ENCODE measurements around the gene CHD5.

CHD5 gene

DNA sequence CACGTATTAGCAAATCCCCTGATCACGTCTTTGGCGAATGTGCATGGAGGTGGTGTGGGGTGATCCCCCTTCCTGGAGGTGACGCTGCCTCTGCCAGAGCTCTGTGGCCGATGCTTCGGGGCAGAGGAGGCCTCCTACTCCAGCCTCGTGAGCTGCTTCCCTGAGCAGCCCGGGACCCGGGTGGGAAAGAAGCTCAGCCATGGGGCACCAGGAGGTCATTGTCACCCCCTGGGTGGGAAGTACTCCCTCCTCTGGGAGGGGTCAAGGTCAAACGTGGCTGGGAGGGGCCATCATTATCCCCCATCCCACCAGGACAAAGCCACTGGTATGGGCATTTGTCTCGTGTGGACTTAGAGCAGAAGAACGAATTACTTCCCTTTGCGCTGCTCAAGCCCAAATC lies 93.8 kb downstream of the CHD5 start:
- Histone ChIP-seq H2AFZ (ENCODE audit: low read depth, low read length) (no peak overlapping the region), H4K20me1 (ENCODE audit: insufficient read depth, low read length) (peaks cover 3% of the 10 kb centered on the region; the same call in 1 of the 2 replicates), H3K27me3 (ENCODE audit: insufficient read depth, low read length, poor library complexity) (no peaks in the 10 kb centered on the region), H3K36me3 (ENCODE audit: insufficient read depth, low read length) (peaks cover 25% of the 10 kb centered on the region), H3K4me1 (ENCODE audit: insufficient read depth, low read length) (no peaks in the 10 kb centered on the region), H3K9ac (ENCODE audit: low read depth, low read length) (no peak overlapping the region), H3K4me3 (ENCODE audit: low read depth in 1 of 2, low read length in 2 of 2) (no peak overlapping the region), H3K4me2 (ENCODE audit: insufficient read depth, low read length) (no peak overlapping the region), H3K27ac (ENCODE audit: low read length) (no peak overlapping the region), H3K9me3 (ENCODE audit: insufficient read depth, low read length, severe bottlenecking) (no peaks in the 10 kb centered on the region), H3K79me2 (ENCODE audit: insufficient read depth, low read length) (no peaks in the 10 kb centered on the region)
- TF ChIP-seq EZH2 (IDR thresholded peaks at IDR 0.05; ENCODE audit: borderline replicate concordance, low read depth, low read length, severe bottlenecking): no peak
- TF ChIP-seq, protein P1, sequence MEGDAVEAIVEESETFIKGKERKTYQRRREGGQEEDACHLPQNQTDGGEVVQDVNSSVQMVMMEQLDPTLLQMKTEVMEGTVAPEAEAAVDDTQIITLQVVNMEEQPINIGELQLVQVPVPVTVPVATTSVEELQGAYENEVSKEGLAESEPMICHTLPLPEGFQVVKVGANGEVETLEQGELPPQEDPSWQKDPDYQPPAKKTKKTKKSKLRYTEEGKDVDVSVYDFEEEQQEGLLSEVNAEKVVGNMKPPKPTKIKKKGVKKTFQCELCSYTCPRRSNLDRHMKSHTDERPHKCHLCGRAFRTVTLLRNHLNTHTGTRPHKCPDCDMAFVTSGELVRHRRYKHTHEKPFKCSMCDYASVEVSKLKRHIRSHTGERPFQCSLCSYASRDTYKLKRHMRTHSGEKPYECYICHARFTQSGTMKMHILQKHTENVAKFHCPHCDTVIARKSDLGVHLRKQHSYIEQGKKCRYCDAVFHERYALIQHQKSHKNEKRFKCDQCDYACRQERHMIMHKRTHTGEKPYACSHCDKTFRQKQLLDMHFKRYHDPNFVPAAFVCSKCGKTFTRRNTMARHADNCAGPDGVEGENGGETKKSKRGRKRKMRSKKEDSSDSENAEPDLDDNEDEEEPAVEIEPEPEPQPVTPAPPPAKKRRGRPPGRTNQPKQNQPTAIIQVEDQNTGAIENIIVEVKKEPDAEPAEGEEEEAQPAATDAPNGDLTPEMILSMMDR (IDR thresholded peaks at IDR 0.05; ENCODE audit: borderline replicate concordance, extremely low read depth, low read length, poor library complexity, severe bottlenecking): no peak
- no peak for ATAC-seq (ENCODE audit: insufficient read depth, low read depth)
- no peak for DNase-seq

GRCh38 chr1:6085666-6086065 lies 94.5 kb downstream of the CHD5 start:
- peaks cover 32% of the 10 kb centered on the region for H3K36me3 ChIP-seq (ENCODE audit: insufficient read depth, low read length)
- no peak overlapping the region for H3K4me3 ChIP-seq (ENCODE audit: low read depth in 1 of 2, low read length in 2 of 2)
- no peak overlapping the region for H3K27ac ChIP-seq (ENCODE audit: low read length)
- H2AFZ ChIP-seq (ENCODE audit: low read depth, low read length): no peak overlapping the region
- no peaks in the 10 kb centered on the region for H3K79me2 ChIP-seq (ENCODE audit: insufficient read depth, low read length)
- no peak for ATAC-seq (ENCODE audit: insufficient read depth, low read depth)
- no peaks in the 10 kb centered on the region for H3K4me1 ChIP-seq (ENCODE audit: insufficient read depth, low read length)
- no peak for TF ChIP-seq EZH2 (IDR thresholded peaks at IDR 0.05; ENCODE audit: borderline replicate concordance, low read depth, low read length, severe bottlenecking)
- TF ChIP-seq, protein P1 (IDR thresholded peaks at IDR 0.05; ENCODE audit: borderline replicate concordance, extremely low read depth, low read length, poor library complexity, severe bottlenecking): no peak
- H4K20me1 ChIP-seq (ENCODE audit: insufficient read depth, low read length): peaks cover 5% of the 10 kb centered on the region; the same call in 1 of the 2 replicates
- H3K9ac ChIP-seq (ENCODE audit: low read depth, low read length): no peak overlapping the region
- H3K27me3 ChIP-seq (ENCODE audit: insufficient read depth, low read length, poor library complexity): no peaks in the 10 kb centered on the region
- H3K4me2 ChIP-seq (ENCODE audit: insufficient read depth, low read length): no peak overlapping the region
- DNase-seq: no peak
- H3K9me3 ChIP-seq (ENCODE audit: insufficient read depth, low read length, severe bottlenecking): no peaks in the 10 kb centered on the region

DNA sequence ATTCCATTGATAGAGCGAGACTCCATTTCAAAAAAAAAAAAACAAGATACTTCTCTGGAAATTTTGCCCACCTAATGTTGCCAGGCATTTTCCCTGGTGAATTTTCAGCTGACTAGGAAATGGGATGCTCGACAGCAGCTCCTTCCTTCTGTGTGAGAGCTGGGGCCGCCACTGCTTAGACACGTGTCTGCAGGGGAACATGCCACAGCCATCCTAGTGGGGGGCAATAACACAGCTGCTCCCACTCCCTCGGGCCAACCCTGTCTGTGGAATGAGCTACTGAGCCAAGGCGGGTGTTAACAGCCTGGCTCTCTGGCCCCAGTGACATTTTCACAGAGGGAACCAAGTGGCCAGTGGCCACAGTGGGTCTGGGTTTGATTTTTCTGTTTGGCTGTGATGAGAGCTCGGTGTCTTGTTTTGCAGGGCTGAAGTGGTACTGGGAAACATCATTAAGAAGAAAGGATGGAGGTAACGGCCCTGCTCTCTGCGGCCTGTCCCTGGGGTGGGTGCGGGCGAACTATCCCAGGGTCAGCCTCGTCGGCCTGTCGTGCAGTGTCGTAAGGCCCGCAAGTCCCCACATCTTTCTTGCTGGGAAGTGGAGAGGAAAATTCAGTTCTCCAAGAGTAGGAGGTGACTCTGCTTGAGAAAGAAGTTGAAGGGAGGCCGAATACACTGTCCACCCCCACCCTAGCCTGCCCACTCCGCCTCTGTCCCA lies 95.2 kb downstream of the CHD5 start:
- Histone ChIP-seq H3K9ac (ENCODE audit: low read depth, low read length) (no peak overlapping the region), H3K4me1 (ENCODE audit: insufficient read depth, low read length) (no peaks in the 10 kb centered on the region), H3K79me2 (ENCODE audit: insufficient read depth, low read length) (no peaks in the 10 kb centered on the region), H4K20me1 (ENCODE audit: insufficient read depth, low read length) (peaks cover 5% of the 10 kb centered on the region; the same call in 1 of the 2 replicates), H3K36me3 (ENCODE audit: insufficient read depth, low read length) (peaks cover 38% of the 10 kb centered on the region), H3K27ac (ENCODE audit: low read length) (no peak overlapping the region), H3K9me3 (ENCODE audit: insufficient read depth, low read length, severe bottlenecking) (no peaks in the 10 kb centered on the region), H3K27me3 (ENCODE audit: insufficient read depth, low read length, poor library complexity) (no peaks in the 10 kb centered on the region), H3K4me2 (ENCODE audit: insufficient read depth, low read length) (no peak overlapping the region), H2AFZ (ENCODE audit: low read depth, low read length) (no peak overlapping the region), H3K4me3 (ENCODE audit: low read depth in 1 of 2, low read length in 2 of 2) (no peak overlapping the region)
- DNase-seq (no peak), ATAC-seq (ENCODE audit: insufficient read depth, low read depth) (no peak)
- no peak for TF ChIP-seq EZH2 (IDR thresholded peaks at IDR 0.05; ENCODE audit: borderline replicate concordance, low read depth, low read length, severe bottlenecking)
- TF ChIP-seq, protein P1 (IDR thresholded peaks at IDR 0.05; ENCODE audit: borderline replicate concordance, extremely low read depth, low read length, poor library complexity, severe bottlenecking): no peak

Measured in DND-41 (cell line).